Panc1 (cell line): ENCODE data around the gene INIP. TPM values are rescaled to one million over a fixed set of nuclear protein-coding genes. Genes with fewer than 3 reads are reported as not detected.

Source experiments
- ATAC-seq: fragments of 200-7000 bp; cut with Tn5 transposase; 2 replicates; pipeline ENCODE4 v1.9.1; 2020; ENCODE audit warnings: mild to moderate bottlenecking, moderate library complexity
- BruUV-seq: library from RNA; stranded (reverse); fragments of 400-500 nt; replicated peaks from 2 replicates; lab custom pipeline; 2021; lab: Mats Ljungman, UMichigan
- CTCF ChIA-PET: fragments of 300-600 bp; sonication (Branson Sonifier 250); formaldehyde crosslinking; loops from one replicate; lab custom pipeline; 2022; ENCODE audit warnings: antibody characterized with exemption; lab: Charles Lee
- POLR2A ChIA-PET: fragments of 300-600 bp; sonication (Branson Sonifier 250); formaldehyde crosslinking; loops from one replicate; lab custom pipeline; 2022; ENCODE audit warnings: antibody characterized with exemption; lab: Charles Lee
- DNase-seq: peaks from one replicate; pipeline ENCODE4 v3.0.0-alpha.2; 2010; ENCODE audit warnings: low read depth, low spot score
- H3K27ac ChIP-seq: 2 replicates; pipeline ENCODE4 v1.5.1; 2011; ENCODE audit warnings: mild to moderate bottlenecking, low read length, inconsistent platforms
- H3K27me3 ChIP-seq: fragments of 200-500 bp; sonication (Bioruptor generic); 2 replicates; pipeline ENCODE4 v1.6.0; 2014; ENCODE audit warnings: low read length, inconsistent platforms; ENCODE audit not compliant: control insufficient read depth, insufficient read depth
- H3K36me3 ChIP-seq: fragments of 200-500 bp; sonication (Bioruptor generic); 2 replicates; pipeline ENCODE4 v1.5.1; 2014; ENCODE audit warnings: inconsistent platforms, mild to moderate bottlenecking, low read length, moderate library complexity; ENCODE audit not compliant: control insufficient read depth, insufficient read depth
- H3K4me1 ChIP-seq: 2 replicates; pipeline ENCODE4 v1.5.1; 2011; ENCODE audit warnings: inconsistent platforms, mild to moderate bottlenecking, low read length, moderate library complexity; ENCODE audit not compliant: control insufficient read depth, insufficient read depth
- H3K4me3 ChIP-seq, 2 experiments: 2 replicates each; pipeline ENCODE4 v1.5.1; 2011 to 2012; ENCODE audit warnings: low read depth in 2 of 2, low read length in 2 of 2, mild to moderate bottlenecking in 2 of 2, inconsistent platforms in 1 of 2, moderate library complexity in 1 of 2
- H3K9me3 ChIP-seq: fragments of 200-500 bp; sonication (Bioruptor generic); 2 replicates; pipeline ENCODE4 v1.5.1; 2014; ENCODE audit warnings: low read depth, mild to moderate bottlenecking, inconsistent platforms, low read length, moderate library complexity; ENCODE audit not compliant: control insufficient read depth, insufficient read depth
- POLR2AphosphoS5 ChIP-seq: IDR thresholded peaks from 2 replicates; pipeline ENCODE4 v1.6.1; 2012; ENCODE audit warnings: mild to moderate bottlenecking, low read depth, low read length, moderate library complexity
- SIN3A ChIP-seq: IDR thresholded peaks from 2 replicates; pipeline ENCODE4 v1.6.1; 2012; ENCODE audit warnings: low read depth, mild to moderate bottlenecking, low read length, moderate library complexity, borderline replicate concordance; ENCODE audit not compliant: insufficient read depth
- TCF7L2 ChIP-seq: IDR thresholded peaks from 2 replicates; pipeline ENCODE4 v1.6.1; 2011; ENCODE audit warnings: mild to moderate bottlenecking, low read depth, low read length, inconsistent platforms
- in situ Hi-C: cut with HindIII; loops from 2 replicates; pipeline ENCODE4 v1.10.0; 2016; ENCODE audit warnings: low sequenced_read_pairs, low pct_unique_long_range_greater_than_20kb
- intact Hi-C: fragments of 100-400 bp; cut with micrococcal nuclease; formaldehyde crosslinking; loops from one replicate; pipeline ENCODE4 v1.10.0; 2022; ENCODE audit not compliant: unreplicated experiment
- total RNA-seq: library from RNA; stranded (reverse); gene quantifications from one replicate; pipeline ENCODE4 v1.2.1, GENCODE V29; 2021; ENCODE audit not compliant: unreplicated experiment
- TF ChIP-seq, protein P1 (sequence below), 2 experiments: IDR thresholded peaks; 2 replicates each; pipeline ENCODE4 v1.6.1; 2011 to 2012; ENCODE audit warnings: low read depth in 2 of 2, control low read depth in 1 of 2, low read length in 1 of 2, mild to moderate bottlenecking in 1 of 2, moderate library complexity in 1 of 2; ENCODE audit not compliant: insufficient read depth in 1 of 2
- TF ChIP-seq, protein P2 (sequence below): fragments of 450-650 bp; IDR thresholded peaks from 2 replicates; pipeline ENCODE4 v1.5.1; 2017; ENCODE audit warnings: mild to moderate bottlenecking

Gene INIP
- total RNA-seq, 1 experiment from 2014 or later = 20.0 TPM

DNA sequence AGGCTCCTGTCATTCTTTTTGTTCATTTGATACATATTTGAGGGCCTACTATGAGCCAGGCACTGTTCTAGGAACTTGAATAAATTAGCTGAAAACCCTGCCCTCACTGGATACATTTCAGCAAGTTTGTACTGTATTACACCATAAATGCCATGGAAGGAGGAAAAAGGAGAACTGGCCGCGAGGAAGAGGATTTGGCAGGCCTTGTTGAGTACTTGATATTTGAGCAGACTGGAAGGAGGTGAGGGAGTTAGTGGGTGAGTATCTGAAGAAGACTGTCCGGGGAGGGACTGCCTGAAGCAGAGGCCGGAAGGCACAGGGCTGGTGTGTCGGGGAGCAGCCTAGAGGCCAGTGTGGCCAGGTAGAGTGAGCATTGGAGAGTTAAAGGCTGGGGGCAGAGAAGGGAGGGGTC lies 37.1 kb upstream of the INIP start:
- Histone ChIP-seq H3K36me3 (no peaks in the 10 kb centered on the region; the same call in 1 of the 2 replicates), H3K27ac (no peak overlapping the region), H3K27me3 (no peaks in the 10 kb centered on the region), H3K9me3 (no peaks in the 10 kb centered on the region), H3K4me3 (no peak overlapping the region), H3K4me1 (peaks cover 6% of the 10 kb centered on the region)
- in situ Hi-C loops = no loop called here
- BruUV-seq = no TSS peak
- no peak for TF ChIP-seq SIN3A
- TF ChIP-seq, protein P1, sequence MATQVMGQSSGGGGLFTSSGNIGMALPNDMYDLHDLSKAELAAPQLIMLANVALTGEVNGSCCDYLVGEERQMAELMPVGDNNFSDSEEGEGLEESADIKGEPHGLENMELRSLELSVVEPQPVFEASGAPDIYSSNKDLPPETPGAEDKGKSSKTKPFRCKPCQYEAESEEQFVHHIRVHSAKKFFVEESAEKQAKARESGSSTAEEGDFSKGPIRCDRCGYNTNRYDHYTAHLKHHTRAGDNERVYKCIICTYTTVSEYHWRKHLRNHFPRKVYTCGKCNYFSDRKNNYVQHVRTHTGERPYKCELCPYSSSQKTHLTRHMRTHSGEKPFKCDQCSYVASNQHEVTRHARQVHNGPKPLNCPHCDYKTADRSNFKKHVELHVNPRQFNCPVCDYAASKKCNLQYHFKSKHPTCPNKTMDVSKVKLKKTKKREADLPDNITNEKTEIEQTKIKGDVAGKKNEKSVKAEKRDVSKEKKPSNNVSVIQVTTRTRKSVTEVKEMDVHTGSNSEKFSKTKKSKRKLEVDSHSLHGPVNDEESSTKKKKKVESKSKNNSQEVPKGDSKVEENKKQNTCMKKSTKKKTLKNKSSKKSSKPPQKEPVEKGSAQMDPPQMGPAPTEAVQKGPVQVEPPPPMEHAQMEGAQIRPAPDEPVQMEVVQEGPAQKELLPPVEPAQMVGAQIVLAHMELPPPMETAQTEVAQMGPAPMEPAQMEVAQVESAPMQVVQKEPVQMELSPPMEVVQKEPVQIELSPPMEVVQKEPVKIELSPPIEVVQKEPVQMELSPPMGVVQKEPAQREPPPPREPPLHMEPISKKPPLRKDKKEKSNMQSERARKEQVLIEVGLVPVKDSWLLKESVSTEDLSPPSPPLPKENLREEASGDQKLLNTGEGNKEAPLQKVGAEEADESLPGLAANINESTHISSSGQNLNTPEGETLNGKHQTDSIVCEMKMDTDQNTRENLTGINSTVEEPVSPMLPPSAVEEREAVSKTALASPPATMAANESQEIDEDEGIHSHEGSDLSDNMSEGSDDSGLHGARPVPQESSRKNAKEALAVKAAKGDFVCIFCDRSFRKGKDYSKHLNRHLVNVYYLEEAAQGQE (IDR thresholded peaks at IDR 0.05; ENCODE audit: insufficient read depth in 1 of 2, low read depth in 2 of 2, low read length in 1 of 2) = no peak
- no peak for TF ChIP-seq POLR2AphosphoS5
- ChIA-PET CTCF (no interaction called here), POLR2A (no interaction called here)
- intact Hi-C loops = no loop called here
- no peak for ATAC-seq
- no peak for DNase-seq

DNA sequence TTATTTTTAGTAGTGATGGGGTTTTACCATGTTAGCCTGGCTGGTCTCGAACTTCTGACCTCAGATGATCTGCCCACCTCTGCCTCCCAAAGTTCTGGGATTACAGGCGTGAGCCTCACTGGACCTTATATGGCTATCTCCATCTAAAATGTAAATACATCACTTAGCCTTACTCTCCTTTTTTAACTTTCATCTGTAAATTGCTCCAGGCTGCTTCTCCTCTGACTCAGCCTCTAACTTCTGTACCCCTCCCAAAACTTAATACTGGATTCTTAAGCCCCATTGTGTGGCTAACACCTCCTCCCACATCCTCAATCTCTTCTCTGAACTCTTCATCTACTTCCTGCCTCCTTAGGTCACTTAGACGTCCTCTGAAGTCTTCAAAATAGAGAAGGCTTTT lies 36.7 kb upstream of the INIP start:
- BruUV-seq = no TSS peak
- CTCF ChIA-PET = no interaction called here
- in situ Hi-C loops (no loop called here), intact Hi-C loops (no loop called here)
- no peaks in the 10 kb centered on the region for H3K27me3 ChIP-seq
- no peak overlapping the region for H3K27ac ChIP-seq
- ATAC-seq (no peak), DNase-seq (no peak)
- POLR2A ChIA-PET = no interaction called here
- no peak overlapping the region for H3K4me3 ChIP-seq
- H3K36me3 ChIP-seq = no peaks in the 10 kb centered on the region; the same call in 1 of the 2 replicates
- TF ChIP-seq SIN3A (no peak), TCF7L2 (no peak), POLR2AphosphoS5 (no peak)
- TF ChIP-seq, protein P1 (IDR thresholded peaks at IDR 0.05; ENCODE audit: insufficient read depth in 1 of 2, low read depth in 2 of 2, low read length in 1 of 2) = no peak
- TF ChIP-seq, protein P2, sequence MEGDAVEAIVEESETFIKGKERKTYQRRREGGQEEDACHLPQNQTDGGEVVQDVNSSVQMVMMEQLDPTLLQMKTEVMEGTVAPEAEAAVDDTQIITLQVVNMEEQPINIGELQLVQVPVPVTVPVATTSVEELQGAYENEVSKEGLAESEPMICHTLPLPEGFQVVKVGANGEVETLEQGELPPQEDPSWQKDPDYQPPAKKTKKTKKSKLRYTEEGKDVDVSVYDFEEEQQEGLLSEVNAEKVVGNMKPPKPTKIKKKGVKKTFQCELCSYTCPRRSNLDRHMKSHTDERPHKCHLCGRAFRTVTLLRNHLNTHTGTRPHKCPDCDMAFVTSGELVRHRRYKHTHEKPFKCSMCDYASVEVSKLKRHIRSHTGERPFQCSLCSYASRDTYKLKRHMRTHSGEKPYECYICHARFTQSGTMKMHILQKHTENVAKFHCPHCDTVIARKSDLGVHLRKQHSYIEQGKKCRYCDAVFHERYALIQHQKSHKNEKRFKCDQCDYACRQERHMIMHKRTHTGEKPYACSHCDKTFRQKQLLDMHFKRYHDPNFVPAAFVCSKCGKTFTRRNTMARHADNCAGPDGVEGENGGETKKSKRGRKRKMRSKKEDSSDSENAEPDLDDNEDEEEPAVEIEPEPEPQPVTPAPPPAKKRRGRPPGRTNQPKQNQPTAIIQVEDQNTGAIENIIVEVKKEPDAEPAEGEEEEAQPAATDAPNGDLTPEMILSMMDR = no peak
- peaks cover 9% of the 10 kb centered on the region for H3K4me1 ChIP-seq
- H3K9me3 ChIP-seq = no peaks in the 10 kb centered on the region
